Stimulated activated CD4-positive, alpha-beta T cell treated with anti-CD3 and anti-CD28 coated beads, Interleukin-2, amount 100 ng/mL, for 48 hours (primary cell): Measurements from ENCODE around the gene SFXN4.
"Not testable (repeated sequence)": the region's sequence is repeated elsewhere in the genome, so short reads cannot be mapped to it uniquely, and the experiment has no call there.

Experiments
- DNase-seq, 2 donors: peaks; one replicate each; pipeline ENCODE4 v3.0.0-alpha.2; 2020

The SFXN4 gene

GRCh38 chr10:119190353-119190752 is 24.8 kb upstream of the SFXN4 start:
- no peak for DNase-seq

GRCh38 chr10:119189811-119190282 is 24.3 kb upstream of the SFXN4 start:
- DNase-seq, result no peak

- no peak for DNase-seq
Measured at GRCh38 chr10:119183664-119184412, 18.3 kb upstream of the SFXN4 start.

- DNase-seq, result not testable (repeated sequence)
Measured at GRCh38 chr10:119180850-119181400, 15.4 kb upstream of the SFXN4 start.

GRCh38 chr10:119178372-119179119 is 13.0 kb upstream of the SFXN4 start, which contains the start of gene PRDX3:
Gene PRDX3, minus strand, starts transcription at chr10:119178812. Its CDS starts 22 bp downstream, at chr10:119178790.
- peak; percentile 94 to 96 for DNase-seq

- no peak for DNase-seq
Measured at GRCh38 chr10:119177708-119178371, 12.3 kb upstream of the SFXN4 start.

- DNase-seq, result no peak
Measured at GRCh38 chr10:119176166-119176565, 10.7 kb upstream of the SFXN4 start.

- no peak for DNase-seq
Measured at GRCh38 chr10:119174109-119174508, 8.6 kb upstream of the SFXN4 start.

- DNase-seq, result no peak
Measured at GRCh38 chr10:119167041-119167440, 1.5 kb upstream of the SFXN4 start.

- DNase-seq, result no peak
Measured at GRCh38 chr10:119166564-119166963, 1.1 kb upstream of the SFXN4 start.

- DNase-seq, result no peak
Measured at GRCh38 chr10:119166118-119166500, 595 bp upstream of the SFXN4 start.

GRCh38 chr10:119162452-119163092 is 2.9 kb downstream of the SFXN4 start:
- DNase-seq, result no peak

GRCh38 chr10:119161680-119162451 is 3.6 kb downstream of the SFXN4 start:
- no peak for DNase-seq

- DNase-seq, result no peak
Measured at GRCh38 chr10:119159332-119159731, 6.2 kb downstream of the SFXN4 start.

GRCh38 chr10:119153661-119154060 is 11.9 kb downstream of the SFXN4 start:
- no peak for DNase-seq

GRCh38 chr10:119153041-119153440 is 12.5 kb downstream of the SFXN4 start:
- DNase-seq, result no peak

GRCh38 chr10:119151601-119152000 is 13.9 kb downstream of the SFXN4 start:
- not testable (repeated sequence) for DNase-seq

GRCh38 chr10:119149729-119150128 is 15.8 kb downstream of the SFXN4 start:
- DNase-seq, result no peak

GRCh38 chr10:119149157-119149556 is 16.4 kb downstream of the SFXN4 start:
- no peak for DNase-seq

GRCh38 chr10:119143657-119144056 is 21.9 kb downstream of the SFXN4 start:
- no peak for DNase-seq

- DNase-seq, result no peak
Measured at GRCh38 chr10:119140603-119141245, 24.8 kb downstream of the SFXN4 start.
